HL-60 (cell line): ENCODE results near the gene HES4.

Experiments used
- DNase-seq, 2 experiments: peaks; one replicate each; pipeline ENCODE4 v3.0.0-alpha.2; 2010 to 2020; ENCODE audit warnings: low read depth in 1 of 2, low spot score in 1 of 2
- H3K27ac ChIP-seq: fragments of 250-450 bp; sonication (Bioruptor Pico); replicated peaks from 2 replicates; pipeline ENCODE4 v1.5.1; 2020; ENCODE audit warnings: mild to moderate bottlenecking, moderate library complexity
- H3K27me3 ChIP-seq: fragments of 250-450 bp; sonication (Bioruptor Pico); 2 replicates; pipeline ENCODE4 v1.5.1; 2021; ENCODE audit warnings: mild to moderate bottlenecking, moderate library complexity; ENCODE audit not compliant: insufficient read depth, poor library complexity, severe bottlenecking
- H3K4me3 ChIP-seq: replicated peaks from 2 replicates; pipeline ENCODE4 v1.5.1; 2011; ENCODE audit warnings: mild to moderate bottlenecking, control low read depth, low read length; ENCODE audit not compliant: insufficient read depth
- GABPA ChIP-seq: IDR thresholded peaks from 2 replicates; pipeline ENCODE4 v1.6.1; 2012; ENCODE audit warnings: low read depth
- POLR2AphosphoS5 ChIP-seq: IDR thresholded peaks from 2 replicates; pipeline ENCODE4 v1.6.1; 2012; ENCODE audit warnings: low read depth
- SPI1 ChIP-seq: IDR thresholded peaks from 2 replicates; pipeline ENCODE4 v1.6.1; 2012; ENCODE audit warnings: low read depth, mild to moderate bottlenecking, borderline replicate concordance
- TF ChIP-seq, protein P1 (sequence below): IDR thresholded peaks from 2 replicates; pipeline ENCODE4 v1.6.1; 2012; ENCODE audit warnings: low read depth; ENCODE audit not compliant: insufficient replicate concordance
- TF ChIP-seq, protein P2 (sequence below): IDR thresholded peaks from one replicate; pipeline ENCODE4 v1.5.1; 2011; ENCODE audit warnings: low read length, control low read depth, inconsistent platforms; ENCODE audit not compliant: insufficient read depth

The HES4 gene

DNA sequence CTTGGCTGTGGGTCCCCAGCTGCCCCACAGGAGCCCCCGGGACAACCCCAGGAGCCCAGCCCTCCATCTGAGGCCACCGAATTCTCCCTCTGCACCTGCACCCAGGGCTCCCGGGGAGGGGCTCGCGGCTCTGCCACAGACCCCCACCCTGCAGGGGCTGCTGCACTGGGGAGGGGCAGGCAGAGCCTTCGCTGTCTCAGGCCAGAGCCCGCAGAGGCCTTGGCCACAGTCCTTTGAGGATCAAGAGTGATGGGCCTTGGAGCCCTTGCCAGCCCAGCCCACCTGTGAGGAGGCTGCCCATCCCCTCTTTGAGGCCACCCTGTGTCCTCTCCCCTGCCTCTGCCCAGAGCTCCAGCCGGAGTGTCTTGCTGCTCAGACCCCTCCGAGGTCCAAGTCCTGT is 24.5 kb downstream of the HES4 start:
- H3K4me3 ChIP-seq, result no peak overlapping the region
- H3K27me3 ChIP-seq, result peaks cover 30% of the 10 kb centered on the region
- TF ChIP-seq POLR2AphosphoS5 (no peak), SPI1 (no peak), GABPA (no peak)
- TF ChIP-seq, protein P1, sequence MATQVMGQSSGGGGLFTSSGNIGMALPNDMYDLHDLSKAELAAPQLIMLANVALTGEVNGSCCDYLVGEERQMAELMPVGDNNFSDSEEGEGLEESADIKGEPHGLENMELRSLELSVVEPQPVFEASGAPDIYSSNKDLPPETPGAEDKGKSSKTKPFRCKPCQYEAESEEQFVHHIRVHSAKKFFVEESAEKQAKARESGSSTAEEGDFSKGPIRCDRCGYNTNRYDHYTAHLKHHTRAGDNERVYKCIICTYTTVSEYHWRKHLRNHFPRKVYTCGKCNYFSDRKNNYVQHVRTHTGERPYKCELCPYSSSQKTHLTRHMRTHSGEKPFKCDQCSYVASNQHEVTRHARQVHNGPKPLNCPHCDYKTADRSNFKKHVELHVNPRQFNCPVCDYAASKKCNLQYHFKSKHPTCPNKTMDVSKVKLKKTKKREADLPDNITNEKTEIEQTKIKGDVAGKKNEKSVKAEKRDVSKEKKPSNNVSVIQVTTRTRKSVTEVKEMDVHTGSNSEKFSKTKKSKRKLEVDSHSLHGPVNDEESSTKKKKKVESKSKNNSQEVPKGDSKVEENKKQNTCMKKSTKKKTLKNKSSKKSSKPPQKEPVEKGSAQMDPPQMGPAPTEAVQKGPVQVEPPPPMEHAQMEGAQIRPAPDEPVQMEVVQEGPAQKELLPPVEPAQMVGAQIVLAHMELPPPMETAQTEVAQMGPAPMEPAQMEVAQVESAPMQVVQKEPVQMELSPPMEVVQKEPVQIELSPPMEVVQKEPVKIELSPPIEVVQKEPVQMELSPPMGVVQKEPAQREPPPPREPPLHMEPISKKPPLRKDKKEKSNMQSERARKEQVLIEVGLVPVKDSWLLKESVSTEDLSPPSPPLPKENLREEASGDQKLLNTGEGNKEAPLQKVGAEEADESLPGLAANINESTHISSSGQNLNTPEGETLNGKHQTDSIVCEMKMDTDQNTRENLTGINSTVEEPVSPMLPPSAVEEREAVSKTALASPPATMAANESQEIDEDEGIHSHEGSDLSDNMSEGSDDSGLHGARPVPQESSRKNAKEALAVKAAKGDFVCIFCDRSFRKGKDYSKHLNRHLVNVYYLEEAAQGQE, result no peak
- TF ChIP-seq, protein P2, sequence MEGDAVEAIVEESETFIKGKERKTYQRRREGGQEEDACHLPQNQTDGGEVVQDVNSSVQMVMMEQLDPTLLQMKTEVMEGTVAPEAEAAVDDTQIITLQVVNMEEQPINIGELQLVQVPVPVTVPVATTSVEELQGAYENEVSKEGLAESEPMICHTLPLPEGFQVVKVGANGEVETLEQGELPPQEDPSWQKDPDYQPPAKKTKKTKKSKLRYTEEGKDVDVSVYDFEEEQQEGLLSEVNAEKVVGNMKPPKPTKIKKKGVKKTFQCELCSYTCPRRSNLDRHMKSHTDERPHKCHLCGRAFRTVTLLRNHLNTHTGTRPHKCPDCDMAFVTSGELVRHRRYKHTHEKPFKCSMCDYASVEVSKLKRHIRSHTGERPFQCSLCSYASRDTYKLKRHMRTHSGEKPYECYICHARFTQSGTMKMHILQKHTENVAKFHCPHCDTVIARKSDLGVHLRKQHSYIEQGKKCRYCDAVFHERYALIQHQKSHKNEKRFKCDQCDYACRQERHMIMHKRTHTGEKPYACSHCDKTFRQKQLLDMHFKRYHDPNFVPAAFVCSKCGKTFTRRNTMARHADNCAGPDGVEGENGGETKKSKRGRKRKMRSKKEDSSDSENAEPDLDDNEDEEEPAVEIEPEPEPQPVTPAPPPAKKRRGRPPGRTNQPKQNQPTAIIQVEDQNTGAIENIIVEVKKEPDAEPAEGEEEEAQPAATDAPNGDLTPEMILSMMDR, result no peak
- no peak for DNase-seq
- no peak overlapping the region for H3K27ac ChIP-seq

DNA sequence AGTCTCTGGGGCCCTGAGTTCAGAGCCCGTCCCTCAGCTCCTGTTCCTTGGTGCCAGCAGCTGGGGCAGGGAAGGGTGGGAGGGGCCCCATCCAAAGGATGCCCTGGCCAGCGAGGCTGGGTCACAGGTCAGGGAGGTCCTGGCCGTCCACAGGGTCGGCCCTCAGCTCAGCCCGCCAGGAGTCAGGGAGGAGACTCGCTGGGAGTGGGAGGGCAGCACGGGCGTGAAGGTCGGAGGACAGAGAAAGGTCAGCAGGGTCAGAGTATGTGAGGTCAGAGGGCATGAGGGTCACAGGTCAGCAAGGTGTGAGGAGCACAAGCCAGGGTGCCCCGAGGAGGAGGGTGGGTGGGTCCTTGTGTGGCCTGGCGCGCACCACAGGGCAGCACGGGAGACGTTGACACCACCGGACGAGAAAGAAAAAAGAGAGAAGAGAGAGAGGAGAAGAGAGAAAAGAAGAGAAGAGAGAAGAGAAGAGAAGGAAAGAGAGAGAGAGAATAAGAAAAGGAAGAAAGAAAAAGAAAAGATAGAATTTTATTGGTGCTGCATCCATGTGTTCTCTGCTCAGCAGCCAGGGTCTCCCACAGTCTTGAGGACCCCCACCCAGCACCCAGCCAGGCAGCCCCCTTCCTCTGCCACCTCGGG is 25.1 kb downstream of the HES4 start:
- no peak for DNase-seq
- Histone ChIP-seq H3K4me3 (no peak overlapping the region), H3K27me3 (peaks cover 26% of the 10 kb centered on the region), H3K27ac (no peak overlapping the region)
- TF ChIP-seq, protein P1, result no peak
- TF ChIP-seq POLR2AphosphoS5, result no peak
- no peak for TF ChIP-seq SPI1
- no peak for TF ChIP-seq GABPA
- TF ChIP-seq, protein P2, result no peak

DNA sequence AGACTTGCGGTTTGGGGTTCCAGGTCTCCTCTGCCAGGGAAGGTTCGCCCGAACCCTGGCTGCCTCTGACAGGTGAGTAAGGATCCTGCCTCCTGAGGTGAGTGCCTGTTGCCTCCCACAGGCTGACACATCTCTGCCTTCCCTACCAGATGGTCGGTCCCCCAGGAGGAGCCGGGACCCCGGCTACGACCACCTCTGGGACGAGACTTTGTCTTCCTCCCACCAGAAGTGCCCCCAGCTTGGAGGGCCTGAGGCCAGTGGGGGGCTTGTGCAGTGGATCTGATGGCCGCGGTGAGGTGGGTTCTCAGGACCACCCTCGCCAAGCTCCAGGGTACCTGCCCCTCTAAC is 25.6 kb downstream of the HES4 start:
- Histone ChIP-seq H3K4me3 (no peak overlapping the region), H3K27ac (no peak overlapping the region), H3K27me3 (peaks cover 25% of the 10 kb centered on the region)
- TF ChIP-seq, protein P1, result no peak
- TF ChIP-seq GABPA, result no peak
- TF ChIP-seq, protein P2, result no peak
- no peak for DNase-seq
